Measurements from ENCODE around the gene DNM3. TPM values are rescaled to one million over a fixed set of nuclear protein-coding genes. Genes with fewer than 3 reads are reported as not detected.

The DNM3 gene
- total RNA-seq, 1 donor from 2014 or later, result 2.7 TPM

- Histone ChIP-seq H3K27me3 (ENCODE audit: control insufficient read depth, insufficient read depth, low read length) (no peaks in the 10 kb centered on the region), H3K36me3 (ENCODE audit: control insufficient read depth, insufficient read depth, low read length) (no peaks in the 10 kb centered on the region), H3K4me3 (ENCODE audit: low read depth, low read length) (no peak overlapping the region)
- DNase-seq (ENCODE audit: low read depth), result no peak
- no peak for TF ChIP-seq CTCF (IDR thresholded peaks at IDR 0.05; ENCODE audit: insufficient read depth, low read length, poor library complexity, severe bottlenecking)
Observed at GRCh38 chr1:172393354-172393753, 552.1 kb downstream of the DNM3 start.

- no peak for TF ChIP-seq CTCF (IDR thresholded peaks at IDR 0.05; ENCODE audit: insufficient read depth, low read length, poor library complexity, severe bottlenecking)
- Histone ChIP-seq H3K36me3 (ENCODE audit: control insufficient read depth, insufficient read depth, low read length) (no peaks in the 10 kb centered on the region), H3K27me3 (ENCODE audit: control insufficient read depth, insufficient read depth, low read length) (no peaks in the 10 kb centered on the region), H3K4me3 (ENCODE audit: low read depth, low read length) (no peak overlapping the region)
- no peak for DNase-seq (ENCODE audit: low read depth)
Observed at GRCh38 chr1:172394141-172394751, 552.9 kb downstream of the DNM3 start.

GRCh38 chr1:172394811-172395210 lies 553.5 kb downstream of the DNM3 start:
- H3K36me3 ChIP-seq (ENCODE audit: control insufficient read depth, insufficient read depth, low read length), result no peaks in the 10 kb centered on the region
- no peak for TF ChIP-seq CTCF (IDR thresholded peaks at IDR 0.05; ENCODE audit: insufficient read depth, low read length, poor library complexity, severe bottlenecking)
- no peaks in the 10 kb centered on the region for H3K27me3 ChIP-seq (ENCODE audit: control insufficient read depth, insufficient read depth, low read length)
- DNase-seq (ENCODE audit: low read depth), result no peak
- H3K4me3 ChIP-seq (ENCODE audit: low read depth, low read length), result no peak overlapping the region

GRCh38 chr1:172395576-172395975 lies 554.3 kb downstream of the DNM3 start:
- H3K27me3 ChIP-seq (ENCODE audit: control insufficient read depth, insufficient read depth, low read length), result no peaks in the 10 kb centered on the region
- H3K4me3 ChIP-seq (ENCODE audit: low read depth, low read length), result no peak overlapping the region
- H3K36me3 ChIP-seq (ENCODE audit: control insufficient read depth, insufficient read depth, low read length), result no peaks in the 10 kb centered on the region

DNA sequence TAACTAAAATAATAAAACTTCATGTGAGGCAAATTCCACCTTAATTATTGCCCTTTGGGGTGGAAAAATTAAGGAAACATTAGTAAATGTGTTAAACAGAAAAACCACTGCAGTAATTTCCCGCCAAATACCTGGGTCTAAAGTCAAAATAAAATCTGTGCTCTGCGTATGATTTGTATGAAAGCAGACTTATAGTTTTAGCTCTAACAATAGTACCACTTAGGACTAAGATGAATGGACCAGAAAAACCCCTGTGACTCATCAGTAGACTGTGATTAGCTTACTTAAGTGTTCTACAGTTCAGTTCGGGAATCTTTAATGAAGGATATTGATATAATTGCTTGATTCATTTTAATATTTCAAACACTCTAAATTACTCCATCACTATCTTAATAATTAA lies 555.9 kb downstream of the DNM3 start:
- Histone ChIP-seq H3K27me3 (ENCODE audit: control insufficient read depth, insufficient read depth, low read length) (no peaks in the 10 kb centered on the region), H3K4me3 (ENCODE audit: low read depth, low read length) (no peak overlapping the region), H3K36me3 (ENCODE audit: control insufficient read depth, insufficient read depth, low read length) (no peaks in the 10 kb centered on the region)
- DNase-seq (ENCODE audit: low read depth), result no peak
- no peak for TF ChIP-seq CTCF (IDR thresholded peaks at IDR 0.05; ENCODE audit: insufficient read depth, low read length, poor library complexity, severe bottlenecking)

More at GRCh38 chr1:172395576-172395975, 554.3 kb downstream of the DNM3 start:
- no peak for DNase-seq (ENCODE audit: low read depth)
- no peak for TF ChIP-seq CTCF (IDR thresholded peaks at IDR 0.05; ENCODE audit: insufficient read depth, low read length, poor library complexity, severe bottlenecking)

- H3K27me3 ChIP-seq (ENCODE audit: control insufficient read depth, insufficient read depth, low read length), result no peaks in the 10 kb centered on the region
- DNase-seq (ENCODE audit: low read depth), result no peak
- H3K36me3 ChIP-seq (ENCODE audit: control insufficient read depth, insufficient read depth, low read length), result no peaks in the 10 kb centered on the region
- no peak for TF ChIP-seq CTCF (IDR thresholded peaks at IDR 0.05; ENCODE audit: insufficient read depth, low read length, poor library complexity, severe bottlenecking)
- H3K4me3 ChIP-seq (ENCODE audit: low read depth, low read length), result no peak overlapping the region
Observed at GRCh38 chr1:172397633-172398032, 556.3 kb downstream of the DNM3 start.
